ENCODE results near the gene ADAM11. TPM values are rescaled to one million over a fixed set of nuclear protein-coding genes. Genes with fewer than 3 reads are reported as not detected.
A peak's percentile ranks its signal among the peaks of the same experiment; 100 is the strongest.

ADAM11 gene
- total and polyA plus RNA-seq, 2 of the 13 experiments (the other 11 are each of a cell fraction or from before 2014, with no cell fraction given), result 0.38 to 0.91 TPM

DNA sequence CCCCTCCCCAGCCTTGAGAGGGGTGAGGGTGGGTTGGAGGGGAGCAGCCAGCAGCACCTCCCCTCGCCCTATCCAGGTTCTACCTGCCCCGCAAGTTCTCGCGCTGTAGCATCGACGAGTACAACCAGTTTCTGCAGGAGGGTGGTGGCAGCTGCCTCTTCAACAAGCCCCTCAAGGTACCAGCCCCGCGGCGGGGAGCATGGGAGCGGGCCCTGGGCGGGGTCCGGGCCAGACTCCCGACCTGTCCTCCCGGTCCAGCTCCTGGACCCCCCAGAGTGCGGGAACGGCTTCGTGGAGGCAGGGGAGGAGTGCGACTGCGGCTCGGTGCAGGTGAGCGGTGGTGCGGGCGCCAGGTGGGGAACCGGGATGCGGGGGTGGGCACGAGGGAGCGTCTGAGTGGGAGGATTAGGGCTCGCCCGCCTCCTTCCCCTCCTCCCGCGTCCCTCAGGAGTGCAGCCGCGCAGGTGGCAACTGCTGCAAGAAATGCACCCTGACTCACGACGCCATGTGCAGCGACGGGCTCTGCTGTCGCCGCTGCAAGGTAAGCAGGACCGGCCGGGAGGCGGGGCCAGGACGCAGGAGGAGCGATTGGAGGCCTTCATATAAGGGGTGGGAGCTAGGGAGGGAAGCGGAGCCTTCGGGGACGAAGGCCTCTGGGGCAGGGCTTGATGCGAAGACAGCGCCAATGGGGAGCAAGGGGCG, 16.5 kb downstream of the ADAM11 start (continued):
- TF ChIP-seq LCORL (IDR thresholded peaks at IDR 0.05) (no peak), LCORL (CRISPR knock-in tag; IDR thresholded peaks at IDR 0.05) (peak; percentile 12; the same call in 1 of the 2 replicates), AGO1 (IDR thresholded peaks at IDR 0.05; ENCODE audit: low read depth, low read length, poor library complexity, severe bottlenecking) (peak; percentile 24), ZNF446 (CRISPR knock-in tag; IDR thresholded peaks at IDR 0.05) (0 out of 2 replicates have a peak, but pooled peaks have one; percentile 53), ZNF546 (CRISPR knock-in tag; conservative IDR thresholded peaks at IDR 0.05) (0 out of 2 replicates have a peak, but pooled peaks have one; percentile 76), HDAC2 (CRISPR knock-in tag; IDR thresholded peaks at IDR 0.05) (no peak; the same call in 1 of the 2 replicates), KLF13 (CRISPR knock-in tag; IDR thresholded peaks at IDR 0.05) (no peak), CENPT (CRISPR knock-in tag; IDR thresholded peaks at IDR 0.05; ENCODE audit: low read depth) (peak; percentile 85), MYNN (CRISPR knock-in tag; IDR thresholded peaks at IDR 0.05; ENCODE audit: low read depth) (0 out of 2 replicates have a peak, but pooled peaks have one; percentile 5), MAFG (CRISPR knock-in tag; IDR thresholded peaks at IDR 0.05) (no peak), ZNF264 (CRISPR knock-in tag; IDR thresholded peaks at IDR 0.05) (no peak), PCBP1 (IDR thresholded peaks at IDR 0.05; ENCODE audit: borderline replicate concordance, low read depth, low read length) (no peak), SP1 (IDR thresholded peaks at IDR 0.05) (0 out of 2 replicates have a peak, but pooled peaks have one; percentile 20), SP1 (CRISPR knock-in tag; IDR thresholded peaks at IDR 0.05) (peak; percentile 83), ERF (CRISPR knock-in tag; IDR thresholded peaks at IDR 0.05) (no peak; the same call in 1 of the 2 replicates), ZNF225 (CRISPR knock-in tag; IDR thresholded peaks at IDR 0.05) (no peak), ZNF598 (CRISPR knock-in tag; IDR thresholded peaks at IDR 0.05; ENCODE audit: borderline replicate concordance) (no peak), SOX13 (IDR thresholded peaks at IDR 0.05) (no peak), SOX13 (CRISPR knock-in tag; conservative IDR thresholded peaks at IDR 0.05 in 1 of 2, IDR thresholded peaks at IDR 0.05 in 1 of 2) (peak in 1 of 2 experiments; percentile 11; a peak in 1 of 4 replicates), ATRX (CRISPR knock-in tag; IDR thresholded peaks at IDR 0.05; ENCODE audit: borderline replicate concordance) (no peak), ZNF556 (CRISPR knock-in tag; IDR thresholded peaks at IDR 0.05; ENCODE audit: borderline replicate concordance) (no peak)
- TF ChIP-seq, protein P1, sequence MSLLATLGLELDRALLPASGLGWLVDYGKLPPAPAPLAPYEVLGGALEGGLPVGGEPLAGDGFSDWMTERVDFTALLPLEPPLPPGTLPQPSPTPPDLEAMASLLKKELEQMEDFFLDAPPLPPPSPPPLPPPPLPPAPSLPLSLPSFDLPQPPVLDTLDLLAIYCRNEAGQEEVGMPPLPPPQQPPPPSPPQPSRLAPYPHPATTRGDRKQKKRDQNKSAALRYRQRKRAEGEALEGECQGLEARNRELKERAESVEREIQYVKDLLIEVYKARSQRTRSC (CRISPR knock-in tag; IDR thresholded peaks at IDR 0.05; ENCODE audit: low read depth), result peak; percentile 50
- TF ChIP-seq, protein P2, sequence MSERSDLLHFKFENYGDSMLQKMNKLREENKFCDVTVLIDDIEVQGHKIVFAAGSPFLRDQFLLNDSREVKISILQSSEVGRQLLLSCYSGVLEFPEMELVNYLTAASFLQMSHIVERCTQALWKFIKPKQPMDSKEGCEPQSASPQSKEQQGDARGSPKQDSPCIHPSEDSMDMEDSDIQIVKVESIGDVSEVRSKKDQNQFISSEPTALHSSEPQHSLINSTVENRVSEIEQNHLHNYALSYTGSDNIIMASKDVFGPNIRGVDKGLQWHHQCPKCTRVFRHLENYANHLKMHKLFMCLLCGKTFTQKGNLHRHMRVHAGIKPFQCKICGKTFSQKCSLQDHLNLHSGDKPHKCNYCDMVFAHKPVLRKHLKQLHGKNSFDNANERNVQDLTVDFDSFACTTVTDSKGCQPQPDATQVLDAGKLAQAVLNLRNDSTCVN (CRISPR knock-in tag; IDR thresholded peaks at IDR 0.05; ENCODE audit: borderline replicate concordance), result no peak
- TF ChIP-seq, protein P3, sequence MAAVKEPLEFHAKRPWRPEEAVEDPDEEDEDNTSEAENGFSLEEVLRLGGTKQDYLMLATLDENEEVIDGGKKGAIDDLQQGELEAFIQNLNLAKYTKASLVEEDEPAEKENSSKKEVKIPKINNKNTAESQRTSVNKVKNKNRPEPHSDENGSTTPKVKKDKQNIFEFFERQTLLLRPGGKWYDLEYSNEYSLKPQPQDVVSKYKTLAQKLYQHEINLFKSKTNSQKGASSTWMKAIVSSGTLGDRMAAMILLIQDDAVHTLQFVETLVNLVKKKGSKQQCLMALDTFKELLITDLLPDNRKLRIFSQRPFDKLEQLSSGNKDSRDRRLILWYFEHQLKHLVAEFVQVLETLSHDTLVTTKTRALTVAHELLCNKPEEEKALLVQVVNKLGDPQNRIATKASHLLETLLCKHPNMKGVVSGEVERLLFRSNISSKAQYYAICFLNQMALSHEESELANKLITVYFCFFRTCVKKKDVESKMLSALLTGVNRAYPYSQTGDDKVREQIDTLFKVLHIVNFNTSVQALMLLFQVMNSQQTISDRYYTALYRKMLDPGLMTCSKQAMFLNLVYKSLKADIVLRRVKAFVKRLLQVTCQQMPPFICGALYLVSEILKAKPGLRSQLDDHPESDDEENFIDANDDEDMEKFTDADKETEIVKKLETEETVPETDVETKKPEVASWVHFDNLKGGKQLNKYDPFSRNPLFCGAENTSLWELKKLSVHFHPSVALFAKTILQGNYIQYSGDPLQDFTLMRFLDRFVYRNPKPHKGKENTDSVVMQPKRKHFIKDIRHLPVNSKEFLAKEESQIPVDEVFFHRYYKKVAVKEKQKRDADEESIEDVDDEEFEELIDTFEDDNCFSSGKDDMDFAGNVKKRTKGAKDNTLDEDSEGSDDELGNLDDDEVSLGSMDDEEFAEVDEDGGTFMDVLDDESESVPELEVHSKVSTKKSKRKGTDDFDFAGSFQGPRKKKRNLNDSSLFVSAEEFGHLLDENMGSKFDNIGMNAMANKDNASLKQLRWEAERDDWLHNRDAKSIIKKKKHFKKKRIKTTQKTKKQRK (IDR thresholded peaks at IDR 0.05; ENCODE audit: low read length), result no peak
- TF ChIP-seq, protein P4, sequence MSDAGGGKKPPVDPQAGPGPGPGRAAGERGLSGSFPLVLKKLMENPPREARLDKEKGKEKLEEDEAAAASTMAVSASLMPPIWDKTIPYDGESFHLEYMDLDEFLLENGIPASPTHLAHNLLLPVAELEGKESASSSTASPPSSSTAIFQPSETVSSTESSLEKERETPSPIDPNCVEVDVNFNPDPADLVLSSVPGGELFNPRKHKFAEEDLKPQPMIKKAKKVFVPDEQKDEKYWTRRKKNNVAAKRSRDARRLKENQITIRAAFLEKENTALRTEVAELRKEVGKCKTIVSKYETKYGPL (CRISPR knock-in tag; IDR thresholded peaks at IDR 0.05), result no peak
